HG03442 (cell line): ENCODE data around the gene FOXC2.

Experiments used
- ATAC-seq: cut with Tn5 transposase; IDR thresholded peaks from one replicate; pipeline ENCODE4 v1.9.1; 2021; ENCODE audit warnings: mild to moderate bottlenecking, moderate library complexity; ENCODE audit not compliant: unreplicated experiment

Gene FOXC2

GRCh38 chr16:86555704-86556075 is 10.9 kb upstream of the FOXC2 start:
- no peak for ATAC-seq

GRCh38 chr16:86556576-86556975 is 10.1 kb upstream of the FOXC2 start:
- ATAC-seq: no peak

- no peak for ATAC-seq
Observed at GRCh38 chr16:86557587-86557986, 9.0 kb upstream of the FOXC2 start.

GRCh38 chr16:86558355-86559193 is 8.1 kb upstream of the FOXC2 start:
- no peak for ATAC-seq

- ATAC-seq: no peak
Observed at GRCh38 chr16:86559802-86560305, 6.8 kb upstream of the FOXC2 start.

- no peak for ATAC-seq
Observed at GRCh38 chr16:86562356-86562755, 4.3 kb upstream of the FOXC2 start.

GRCh38 chr16:86563469-86564345 is 2.9 kb upstream of the FOXC2 start:
- peak; percentile 75 for ATAC-seq

GRCh38 chr16:86565181-86565631 is 1.4 kb upstream of the FOXC2 start:
- ATAC-seq: no peak

GRCh38 chr16:86565644-86566511 is 751 bp upstream of the FOXC2 start:
- no peak for ATAC-seq

- no peak for ATAC-seq
Observed at GRCh38 chr16:86566966-86567700, 504 bp downstream of the FOXC2 start.

- no peak for ATAC-seq
Observed at GRCh38 chr16:86567701-86568581, 1.3 kb downstream of the FOXC2 start.

- ATAC-seq: no peak
Observed at GRCh38 chr16:86568677-86569623, 2.3 kb downstream of the FOXC2 start.

GRCh38 chr16:86569701-86570447 is 3.2 kb downstream of the FOXC2 start:
- no peak for ATAC-seq

- no peak for ATAC-seq
Observed at GRCh38 chr16:86570558-86571529, 4.2 kb downstream of the FOXC2 start.

GRCh38 chr16:86571530-86571915 is 4.9 kb downstream of the FOXC2 start:
- ATAC-seq: no peak

GRCh38 chr16:86572041-86572521 is 5.5 kb downstream of the FOXC2 start:
- ATAC-seq: no peak
